HEK293T (cell line): ENCODE results near the gene DBH.

Experiments
- ARNT ChIP-seq: fragments of 450-650 bp; IDR thresholded peaks from 2 replicates; pipeline ENCODE4 v1.6.1; 2017; ENCODE audit warnings: mild to moderate bottlenecking
- BHLHE40 ChIP-seq: fragments of 450-650 bp; IDR thresholded peaks from 2 replicates; pipeline ENCODE4 v1.6.1; 2016; ENCODE audit warnings: mild to moderate bottlenecking, moderate library complexity, borderline replicate concordance
- FOXA1 ChIP-seq: fragments of 450-650 bp; IDR thresholded peaks from 2 replicates; pipeline ENCODE4 v1.6.1; 2016; ENCODE audit warnings: mild to moderate bottlenecking
- FOXK2 ChIP-seq: fragments of 450-650 bp; IDR thresholded peaks from 2 replicates; pipeline ENCODE4 v1.6.1; 2016; ENCODE audit warnings: mild to moderate bottlenecking
- FOXM1 ChIP-seq: fragments of 450-650 bp; IDR thresholded peaks from 2 replicates; pipeline ENCODE4 v1.6.1; 2017; ENCODE audit warnings: mild to moderate bottlenecking, borderline replicate concordance
- HDGF ChIP-seq: fragments of 450-650 bp; IDR thresholded peaks from 2 replicates; pipeline ENCODE4 v1.6.1; 2017; ENCODE audit warnings: antibody characterized with exemption, borderline replicate concordance
- LEF1 ChIP-seq: fragments of 450-650 bp; IDR thresholded peaks from 2 replicates; pipeline ENCODE4 v1.6.1; 2017; ENCODE audit warnings: mild to moderate bottlenecking, borderline replicate concordance
- NFRKB ChIP-seq: fragments of 450-650 bp; IDR thresholded peaks from 2 replicates; pipeline ENCODE4 v1.6.1; 2016; ENCODE audit warnings: mild to moderate bottlenecking, moderate library complexity
- PKNOX1 ChIP-seq: fragments of 450-650 bp; IDR thresholded peaks from 2 replicates; pipeline ENCODE4 v1.6.1; 2016
- SP1 ChIP-seq: fragments of 450-650 bp; IDR thresholded peaks from 2 replicates; pipeline ENCODE4 v1.6.1; 2017
- SUZ12 ChIP-seq: fragments of 450-650 bp; IDR thresholded peaks from 2 replicates; pipeline ENCODE4 v1.6.1; 2016; ENCODE audit warnings: mild to moderate bottlenecking
- ZNF384 ChIP-seq: fragments of 450-650 bp; IDR thresholded peaks from 2 replicates; pipeline ENCODE4 v1.6.1; 2016

- TF ChIP-seq ARNT (no peak), SUZ12 (no peak), PKNOX1 (no peak), FOXA1 (no peak), BHLHE40 (no peak), ZNF384 (no peak), HDGF (no peak), NFRKB (no peak), SP1 (no peak), FOXM1 (no peak), LEF1 (no peak), FOXK2 (no peak)
These were observed 5.9 kb downstream of the DBH start for GRCh38 chr9:133641861-133642595.
